DMS53 (cell line): Measurements from ENCODE around the gene PIAS1.
"Not testable (repeated sequence)": the region's sequence is repeated elsewhere in the genome, so short reads cannot be mapped to it uniquely, and the experiment has no call there.

Experiments used
- DNase-seq: peaks from one replicate; lab custom pipeline; 2025; lab: John Stamatoyannopoulos, UW

The PIAS1 gene

DNA sequence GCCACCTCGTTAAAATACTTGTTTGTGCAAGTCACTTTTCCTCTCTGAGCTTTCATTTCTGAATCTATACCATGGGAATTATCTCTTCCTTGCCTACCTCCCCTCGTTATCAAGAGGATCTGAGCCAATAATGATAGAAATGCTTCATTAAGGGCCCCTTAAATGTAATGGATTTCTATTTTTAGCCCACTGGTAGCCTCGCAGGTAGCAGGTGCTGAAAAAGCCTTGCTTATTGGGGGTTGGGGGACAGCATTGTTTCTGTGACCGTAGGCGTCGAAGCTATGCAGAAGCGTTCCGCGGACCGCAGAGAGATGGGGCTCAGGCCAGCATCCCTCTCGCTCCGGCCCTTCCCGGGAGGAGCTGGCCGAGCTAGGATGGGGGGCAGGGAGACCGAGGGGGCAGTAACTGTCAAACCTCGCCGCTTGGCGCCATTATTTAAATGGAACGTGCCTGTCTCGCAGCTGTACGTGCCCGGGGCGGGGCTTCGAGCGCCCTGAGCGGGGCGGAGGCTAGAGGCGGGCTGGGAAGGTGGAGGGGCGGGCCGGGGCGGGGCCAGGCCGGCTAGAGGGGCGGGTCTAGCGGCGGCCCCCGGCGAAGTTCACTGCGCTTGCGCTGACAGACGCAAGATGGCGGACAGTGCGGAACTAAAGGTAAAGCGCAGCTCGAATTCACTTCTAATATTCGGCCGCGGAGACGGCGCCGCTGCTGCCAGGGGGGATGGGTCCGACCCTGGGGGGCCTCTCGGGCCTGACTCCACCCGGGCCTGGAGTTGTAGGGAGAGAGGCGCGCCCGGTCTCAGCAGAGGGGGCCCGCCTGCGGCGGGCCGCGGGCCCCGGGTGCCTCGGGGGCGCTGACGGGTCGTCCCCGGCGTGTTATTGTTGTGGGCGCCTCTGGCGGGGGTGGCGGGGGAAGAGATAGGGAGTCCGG lies at the start of gene PIAS1:
TSS of gene PIAS1 (plus strand) at position 615 of the 927 bp plus-strand sequence. CDS start at position 627, 12 bp downstream.
- peak; percentile 95 for DNase-seq

- DNase-seq = not testable (repeated sequence)
Observed at GRCh38 chr15:68007642-68008041, 46.5 kb upstream of the PIAS1 start.

- DNase-seq = no peak
Observed at GRCh38 chr15:68010361-68011153, 43.6 kb upstream of the PIAS1 start.

GRCh38 chr15:68012911-68013310 lies 41.2 kb upstream of the PIAS1 start:
- no peak for DNase-seq

GRCh38 chr15:68014219-68014618 lies 39.9 kb upstream of the PIAS1 start:
- no peak for DNase-seq

DNA sequence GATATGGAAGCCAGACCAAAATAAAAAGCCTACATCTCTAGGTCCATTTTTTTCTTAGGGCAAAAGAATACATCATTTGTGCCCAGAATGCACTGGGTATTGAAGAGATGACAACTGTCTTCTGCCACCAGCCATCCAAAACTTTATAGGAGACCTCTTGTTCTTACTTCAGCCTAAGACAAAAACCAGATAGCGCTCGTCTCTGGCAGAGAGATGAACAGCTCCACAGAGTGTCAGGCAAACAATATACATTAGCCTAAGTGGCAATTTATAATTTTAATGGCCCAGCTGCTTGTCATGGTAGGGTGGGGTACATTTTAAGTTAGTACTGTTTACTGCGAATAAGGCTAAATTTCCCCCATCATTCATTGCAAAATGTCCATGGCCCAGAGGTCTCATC lies 38.9 kb upstream of the PIAS1 start:
- DNase-seq = no peak

DNA sequence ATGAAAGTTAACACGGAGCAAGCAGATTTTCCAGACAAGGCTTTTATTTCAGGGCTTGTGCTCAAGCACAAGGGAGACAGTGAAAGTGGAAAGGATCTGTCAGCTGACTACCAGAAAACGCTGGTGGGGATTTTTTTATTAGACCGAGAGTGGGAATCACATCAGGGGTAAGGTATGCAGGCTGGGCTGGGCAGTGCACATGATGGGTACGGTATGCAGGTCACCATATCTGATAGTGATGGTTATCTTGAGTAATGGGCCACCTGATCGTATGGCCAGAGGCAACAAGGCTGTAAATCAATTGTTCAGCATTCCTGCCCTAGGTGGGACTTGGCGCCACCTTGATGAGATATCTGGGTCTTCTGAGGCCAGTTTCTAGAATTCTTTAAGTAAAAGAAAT lies 36.9 kb upstream of the PIAS1 start:
- DNase-seq = no peak

DNA sequence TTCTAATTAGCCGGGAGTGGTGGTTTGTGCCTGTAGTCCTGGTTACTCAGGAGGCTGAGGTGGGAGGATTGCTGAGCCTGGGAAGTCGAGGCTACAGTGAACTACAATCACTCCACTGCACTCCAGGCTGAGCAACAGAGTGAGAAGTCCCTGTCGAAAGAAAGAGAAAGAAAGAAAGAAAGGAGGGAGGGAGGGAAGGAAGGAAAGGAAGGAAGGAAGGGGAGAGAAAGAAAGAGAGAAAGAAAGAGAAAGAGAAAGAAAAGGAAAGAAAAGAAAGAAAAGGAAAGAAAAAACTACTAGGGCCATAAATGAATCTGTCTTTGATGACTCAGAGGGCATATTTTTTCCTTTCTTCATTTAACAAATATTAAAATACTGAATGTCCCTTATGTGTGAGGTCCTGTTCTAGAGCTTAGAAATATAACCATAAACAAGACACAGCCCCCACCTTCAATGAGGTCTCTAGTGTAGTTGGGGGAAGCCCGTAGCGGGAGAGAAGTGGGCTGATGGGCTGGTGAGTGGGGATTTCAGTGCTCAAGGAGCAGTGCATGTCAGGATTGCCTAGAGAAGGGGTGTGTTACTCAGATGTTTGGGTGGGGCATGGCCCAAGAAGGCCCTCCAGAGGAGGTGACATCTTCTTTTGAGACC lies 35.2 kb upstream of the PIAS1 start:
- no peak for DNase-seq

GRCh38 chr15:68019814-68020525 lies 34.1 kb upstream of the PIAS1 start:
- DNase-seq = no peak

- no peak for DNase-seq
Observed at GRCh38 chr15:68020685-68021084, 33.4 kb upstream of the PIAS1 start.

DNA sequence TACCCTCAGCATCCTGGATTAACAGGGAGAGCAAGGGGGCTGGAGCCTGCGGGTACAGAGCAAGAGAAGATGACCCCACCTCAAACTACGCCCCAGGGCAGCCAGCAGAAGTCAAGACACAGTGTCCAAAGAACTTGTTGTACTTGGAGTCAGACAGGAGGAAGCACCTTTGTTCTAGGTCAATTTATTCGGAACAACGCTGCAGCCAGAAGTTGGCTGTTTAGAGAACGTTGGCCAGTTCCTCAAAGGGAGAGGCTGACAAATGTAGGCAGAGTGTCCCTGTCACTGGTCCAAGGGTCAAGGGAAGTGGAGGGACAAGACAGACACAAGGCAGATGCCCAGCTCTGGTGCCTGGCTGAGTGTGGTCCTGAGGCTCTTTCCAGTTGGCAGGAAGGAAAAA lies 32.1 kb upstream of the PIAS1 start:
- DNase-seq = no peak

- no peak for DNase-seq
Observed at GRCh38 chr15:68023307-68024101, 30.6 kb upstream of the PIAS1 start.

DNA sequence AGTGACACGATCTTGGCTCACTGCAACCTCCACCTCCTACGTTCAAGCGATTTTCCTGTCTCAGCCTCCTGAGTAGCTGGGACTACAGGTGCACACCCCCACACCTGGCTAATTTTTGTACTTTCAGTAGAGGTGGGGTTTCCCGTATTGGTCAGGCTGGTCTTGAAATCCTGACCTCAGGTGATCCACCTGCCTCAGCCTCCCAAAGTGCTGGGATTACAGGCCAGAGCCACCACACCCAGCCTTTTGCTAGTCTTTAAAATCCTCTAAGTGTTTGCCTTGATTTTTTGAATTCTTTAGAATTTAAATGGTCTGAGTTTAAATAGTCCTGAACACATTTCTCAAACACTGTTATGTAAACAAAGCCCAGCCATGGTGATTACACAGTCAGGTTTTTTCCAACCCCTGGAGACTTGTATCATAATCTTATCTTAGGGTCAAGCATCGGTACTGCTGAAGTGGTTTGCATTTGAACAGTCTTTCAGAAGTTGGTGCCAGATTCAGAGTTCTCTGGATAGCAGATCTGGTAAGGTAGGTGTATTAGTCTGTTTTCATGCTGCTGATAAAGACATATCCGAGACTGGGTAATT lies 28.2 kb upstream of the PIAS1 start:
- no peak for DNase-seq

DNA sequence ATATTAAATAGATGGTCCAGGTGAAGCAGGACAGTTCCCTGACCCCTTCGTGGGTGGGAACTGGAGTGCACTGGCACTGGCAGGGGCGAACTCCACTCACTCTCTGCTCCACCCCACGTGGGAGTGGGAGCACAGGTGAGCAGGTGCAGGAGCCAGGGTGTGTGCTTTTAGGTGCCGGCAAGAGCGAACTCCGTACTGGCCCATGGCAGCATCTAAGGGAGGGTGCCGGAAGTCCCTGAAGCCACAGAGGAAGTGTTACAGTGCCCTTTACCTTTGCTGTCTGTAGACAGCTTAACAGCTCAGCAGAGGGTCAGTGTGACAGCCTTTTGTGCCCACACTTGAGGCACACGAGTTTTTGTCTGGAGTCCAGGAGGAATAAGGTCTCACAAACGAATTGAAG lies 26.7 kb upstream of the PIAS1 start:
- no peak for DNase-seq

DNA sequence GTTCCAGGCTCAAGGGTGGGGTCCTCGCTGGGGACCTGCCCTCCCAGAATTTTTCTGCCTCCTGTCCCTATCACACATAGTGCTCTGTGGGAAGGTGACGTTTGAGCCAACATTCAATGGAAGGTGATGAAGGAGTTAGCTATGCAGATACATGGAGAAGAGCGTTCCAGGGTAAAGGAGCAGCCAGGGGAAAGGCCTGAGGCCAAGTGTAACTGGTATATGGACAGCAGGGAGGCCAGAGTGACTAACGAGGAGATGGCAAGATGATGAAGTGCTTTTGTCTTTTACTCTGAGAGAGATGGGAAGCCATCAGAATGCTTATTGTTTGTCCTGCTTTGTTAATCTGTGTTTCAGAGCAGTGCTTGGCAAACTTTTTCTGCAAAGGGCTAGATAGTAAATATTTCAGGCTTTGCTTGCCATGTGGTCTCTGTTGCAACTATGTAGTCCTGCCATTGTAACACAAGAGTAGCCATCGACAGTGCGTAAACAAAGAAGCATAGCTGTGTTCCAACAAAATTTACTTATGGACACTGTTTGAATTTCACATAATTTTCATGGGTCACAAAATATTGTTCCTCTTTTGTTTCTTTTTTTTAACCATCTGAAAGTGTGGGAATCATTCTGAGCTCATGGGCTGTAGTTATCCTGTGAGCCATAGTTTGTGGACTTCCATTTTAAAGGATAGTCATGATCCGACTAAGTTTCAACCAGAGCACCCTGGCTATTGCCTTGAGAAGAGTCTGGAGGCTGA lies 25.8 kb upstream of the PIAS1 start:
- no peak for DNase-seq

GRCh38 chr15:68028888-68029207 lies 25.3 kb upstream of the PIAS1 start:
- no peak for DNase-seq

GRCh38 chr15:68029959-68030358 lies 24.2 kb upstream of the PIAS1 start:
- no peak for DNase-seq

GRCh38 chr15:68031404-68031803 lies 22.7 kb upstream of the PIAS1 start:
- no peak for DNase-seq

GRCh38 chr15:68032672-68033071 lies 21.4 kb upstream of the PIAS1 start:
- no peak for DNase-seq

- no peak for DNase-seq
Observed at GRCh38 chr15:68034081-68034480, 20.0 kb upstream of the PIAS1 start.
